GM19372 (cell line): ENCODE measurements around the gene RPTOR.

Source experiments
- ATAC-seq: cut with Tn5 transposase; IDR thresholded peaks from one replicate; pipeline ENCODE4 v1.9.1; 2021; ENCODE audit warnings: mild to moderate bottlenecking, low read depth, moderate library complexity; ENCODE audit not compliant: unreplicated experiment

RPTOR gene

GRCh38 chr17:80881306-80881705, 336.7 kb downstream of the RPTOR start:
- ATAC-seq = no peak

DNA sequence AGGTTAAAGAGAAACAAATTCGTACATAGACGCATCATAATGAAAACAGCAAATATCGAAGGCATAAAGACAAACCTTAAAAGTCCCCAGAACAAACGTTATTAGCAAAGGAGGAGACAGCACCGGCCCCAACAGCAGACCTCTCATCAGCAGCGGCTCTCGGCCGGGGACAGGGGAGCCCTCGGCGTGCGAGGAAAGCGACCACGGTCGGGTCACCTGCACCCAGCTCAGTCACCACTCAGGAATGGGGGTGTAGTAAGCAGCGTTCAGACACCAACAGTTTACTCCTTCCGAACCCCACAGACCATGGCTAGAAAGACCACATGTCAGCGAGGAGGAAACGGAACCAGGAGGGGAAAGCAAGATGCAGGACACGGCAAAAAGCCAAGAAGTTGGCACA, 337.7 kb downstream of the RPTOR start:
- ATAC-seq = no peak

DNA sequence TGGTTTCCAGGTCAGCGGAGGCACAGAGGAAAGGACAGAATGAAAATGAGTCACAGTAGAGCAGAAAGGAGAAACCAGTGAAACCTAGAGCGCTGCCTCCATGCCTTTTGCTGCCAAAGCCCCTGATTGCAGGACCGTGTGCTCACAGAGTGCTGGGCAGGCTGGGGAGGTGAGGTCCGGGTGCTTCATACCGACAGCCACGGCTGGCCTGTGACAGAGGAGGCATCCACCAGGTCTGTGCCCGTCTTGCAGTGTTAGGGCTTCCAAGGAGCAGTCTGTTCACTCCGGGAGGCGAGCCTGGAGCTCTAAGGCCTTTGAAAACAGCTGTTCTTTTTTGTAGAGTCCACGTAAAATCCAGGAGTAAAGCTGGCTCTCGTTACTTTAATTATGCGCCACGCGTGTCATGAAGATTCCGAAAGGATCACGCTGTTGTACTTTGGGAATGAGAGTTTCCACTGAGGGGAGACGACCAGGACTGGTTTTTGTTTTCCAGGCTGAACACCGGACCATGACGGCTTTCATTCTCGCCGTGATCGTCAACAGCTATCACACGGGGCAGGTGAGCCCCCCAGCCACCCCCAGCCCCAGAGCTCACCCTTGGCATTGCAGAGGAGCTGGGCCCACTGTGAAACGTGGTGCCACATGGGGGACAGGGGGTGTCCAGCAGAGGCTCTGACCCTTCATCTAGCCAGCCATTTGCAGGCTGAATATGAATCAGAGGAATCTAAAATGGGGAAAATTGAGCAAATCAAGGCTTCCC, 338.5 kb downstream of the RPTOR start:
- ATAC-seq = no peak

GRCh38 chr17:80883831-80884735, 339.4 kb downstream of the RPTOR start:
- no peak for ATAC-seq

DNA sequence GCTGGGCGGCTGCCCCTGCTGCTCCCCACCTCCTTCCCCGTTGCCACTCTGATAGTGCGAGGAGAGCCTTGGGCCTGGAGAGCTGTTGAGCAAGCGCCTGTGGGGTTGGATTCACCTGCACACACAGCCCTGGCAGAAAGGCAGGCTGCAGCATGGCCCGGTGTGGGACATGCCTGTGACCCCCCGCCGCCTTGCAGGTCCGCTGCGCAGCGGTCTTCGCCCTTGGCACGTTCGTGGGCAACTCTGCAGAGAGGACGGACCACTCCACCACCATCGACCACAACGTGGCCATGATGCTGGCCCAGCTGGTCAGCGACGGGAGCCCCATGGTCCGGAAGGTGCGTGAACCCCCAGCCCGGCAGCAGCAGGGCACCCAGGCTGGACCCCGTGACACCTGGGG, 340.2 kb downstream of the RPTOR start:
- ATAC-seq = no peak

GRCh38 chr17:80885947-80886582, 341.4 kb downstream of the RPTOR start:
- ATAC-seq = no peak

- no peak for ATAC-seq
Observed at GRCh38 chr17:80886641-80887573, 342.3 kb downstream of the RPTOR start.

GRCh38 chr17:80887639-80888175, 343.1 kb downstream of the RPTOR start:
- no peak for ATAC-seq

DNA sequence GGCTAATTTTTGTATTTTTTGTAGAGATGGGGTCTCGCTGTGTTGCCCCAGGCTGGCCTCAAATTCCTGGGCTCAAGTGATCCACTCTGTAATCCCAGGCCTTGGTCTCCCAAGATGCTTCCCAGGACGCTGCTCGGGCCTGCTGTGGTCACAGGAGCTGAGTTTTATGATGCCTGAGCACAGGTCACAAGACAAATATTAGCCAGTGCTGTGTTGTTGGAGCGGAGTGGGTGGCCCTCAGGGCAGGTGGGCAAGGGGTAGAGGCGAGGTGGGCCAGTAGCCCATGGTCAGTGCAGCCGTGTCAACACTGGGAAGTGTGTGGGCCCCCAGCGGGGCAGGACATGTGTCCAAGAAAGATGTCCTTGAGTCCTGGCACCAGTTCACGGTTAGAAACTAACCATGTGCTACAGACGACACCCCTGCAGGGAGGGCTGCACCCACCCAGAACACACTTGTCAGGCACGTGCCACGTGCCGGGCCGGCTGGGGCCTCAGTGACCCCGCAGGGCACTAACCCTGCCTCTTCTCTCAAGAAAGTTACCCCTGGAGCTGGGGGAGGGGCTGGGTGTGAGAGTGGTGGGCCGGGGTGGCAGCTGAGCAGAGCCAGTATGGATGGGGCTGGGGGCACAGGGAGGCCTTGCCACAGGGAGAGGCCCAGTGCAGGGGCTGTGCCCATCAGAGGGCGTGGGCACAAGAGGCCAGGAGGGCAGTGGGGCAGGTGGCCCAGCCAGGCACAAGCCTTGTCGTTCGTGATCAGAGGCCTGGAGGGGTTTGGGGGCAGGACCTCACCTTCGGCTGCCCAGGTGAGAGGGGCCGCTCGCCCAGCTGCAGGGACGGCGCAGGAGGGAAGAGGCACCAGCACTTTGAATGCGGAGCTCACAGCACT, 343.9 kb downstream of the RPTOR start:
- no peak for ATAC-seq

GRCh38 chr17:80889231-80890195, 344.9 kb downstream of the RPTOR start:
- ATAC-seq = no peak

- ATAC-seq = no peak
Observed at GRCh38 chr17:80890196-80890920, 345.7 kb downstream of the RPTOR start.

DNA sequence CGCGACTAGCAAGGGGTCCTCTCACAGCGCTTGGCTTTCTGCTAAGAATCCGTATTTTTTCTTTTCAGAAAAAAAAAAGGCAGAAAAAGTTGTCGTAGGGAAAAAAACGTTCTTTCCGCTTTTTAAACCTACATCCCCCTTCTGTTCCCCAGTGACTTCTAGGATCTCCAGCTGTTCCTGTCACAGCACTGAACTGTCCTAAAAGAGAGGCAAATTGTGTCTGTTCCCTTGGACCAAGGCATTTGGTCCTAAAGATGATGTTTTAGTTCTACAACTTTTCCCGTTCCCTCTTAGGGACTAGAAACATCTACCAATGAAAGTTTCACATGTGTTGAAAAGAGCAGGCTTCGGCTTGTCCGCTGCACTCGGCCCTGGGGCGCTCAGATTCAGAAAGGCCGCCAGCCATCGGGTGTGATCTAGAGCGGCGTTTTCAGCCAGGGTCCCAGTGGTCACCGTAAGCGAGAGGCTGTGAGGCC, 346.3 kb downstream of the RPTOR start:
- ATAC-seq = no peak

DNA sequence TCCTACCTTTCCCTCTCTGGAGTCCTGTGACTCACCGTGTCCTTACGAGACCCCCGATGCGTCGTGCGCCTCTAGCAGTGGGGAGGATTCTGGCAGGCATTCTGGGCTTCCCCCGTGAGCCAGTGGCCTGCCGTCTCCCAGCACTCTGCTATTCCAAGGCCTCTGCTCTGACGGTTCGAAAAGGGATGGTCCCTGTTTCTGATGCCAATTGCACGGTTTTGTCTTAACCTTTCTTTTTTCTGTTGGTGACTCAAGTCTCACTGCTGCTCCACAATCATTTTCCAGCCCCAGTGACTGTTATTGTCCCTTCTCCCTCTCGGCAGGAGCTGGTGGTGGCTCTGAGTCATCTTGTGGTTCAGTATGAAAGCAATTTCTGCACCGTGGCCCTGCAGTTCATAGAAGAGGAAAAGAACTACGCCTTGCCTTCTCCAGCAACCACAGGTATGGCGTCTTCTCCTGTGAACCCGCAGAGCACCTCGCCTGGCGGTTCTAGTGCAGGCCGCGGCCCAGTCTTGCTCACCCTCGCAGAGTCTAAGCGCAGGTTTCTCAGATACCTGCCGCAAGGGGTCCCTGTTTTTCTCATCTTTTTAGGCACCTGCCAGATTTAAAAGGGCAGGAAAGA, 346.9 kb downstream of the RPTOR start:
- no peak for ATAC-seq

GRCh38 chr17:80892019-80892855, 347.6 kb downstream of the RPTOR start:
- no peak for ATAC-seq

DNA sequence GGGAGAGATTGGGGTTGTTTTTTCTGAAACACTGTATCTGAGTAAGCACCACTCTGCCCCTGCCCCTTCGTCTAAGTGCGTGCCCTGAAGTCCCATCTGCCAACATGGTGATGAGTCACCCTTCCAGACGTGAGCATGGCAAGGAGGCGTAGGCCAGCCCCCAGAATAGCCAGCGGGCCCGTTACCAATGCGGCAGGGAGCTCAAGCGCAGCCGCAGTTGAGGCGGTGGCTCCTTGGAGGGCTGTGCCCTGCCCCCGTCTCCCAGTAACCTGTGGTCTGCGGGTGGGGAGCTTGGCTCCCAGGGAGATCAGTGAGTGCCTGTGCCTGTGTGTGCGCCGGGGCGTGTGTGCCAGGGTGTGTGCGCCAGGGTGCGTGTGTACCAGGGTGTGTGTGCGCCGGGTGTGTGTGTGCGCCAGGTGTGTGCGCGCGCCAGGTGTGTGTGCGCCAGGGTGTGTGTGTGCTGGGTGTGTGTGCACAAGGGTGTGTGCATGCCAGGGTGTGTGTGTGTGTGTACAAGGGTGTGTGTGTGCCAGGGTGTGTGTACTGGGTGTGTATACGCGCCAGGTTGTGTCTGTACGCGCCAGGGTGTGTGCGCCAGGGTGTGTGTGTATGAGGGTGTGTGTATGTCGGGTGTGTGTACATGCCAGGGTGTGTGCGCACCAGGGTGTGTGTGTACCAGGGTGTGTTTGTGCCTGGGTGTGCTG, 348.4 kb downstream of the RPTOR start:
- ATAC-seq = no peak
